ENCODE data around the gene EBP. TPM values are rescaled to one million over a fixed set of nuclear protein-coding genes. Genes with fewer than 3 reads are reported as not detected.
A peak's percentile ranks its signal among the peaks of the same experiment; 100 is the strongest.

EBP gene
- polyA plus RNA-seq, 1 donor from 2014 or later, result 134 TPM

DNA sequence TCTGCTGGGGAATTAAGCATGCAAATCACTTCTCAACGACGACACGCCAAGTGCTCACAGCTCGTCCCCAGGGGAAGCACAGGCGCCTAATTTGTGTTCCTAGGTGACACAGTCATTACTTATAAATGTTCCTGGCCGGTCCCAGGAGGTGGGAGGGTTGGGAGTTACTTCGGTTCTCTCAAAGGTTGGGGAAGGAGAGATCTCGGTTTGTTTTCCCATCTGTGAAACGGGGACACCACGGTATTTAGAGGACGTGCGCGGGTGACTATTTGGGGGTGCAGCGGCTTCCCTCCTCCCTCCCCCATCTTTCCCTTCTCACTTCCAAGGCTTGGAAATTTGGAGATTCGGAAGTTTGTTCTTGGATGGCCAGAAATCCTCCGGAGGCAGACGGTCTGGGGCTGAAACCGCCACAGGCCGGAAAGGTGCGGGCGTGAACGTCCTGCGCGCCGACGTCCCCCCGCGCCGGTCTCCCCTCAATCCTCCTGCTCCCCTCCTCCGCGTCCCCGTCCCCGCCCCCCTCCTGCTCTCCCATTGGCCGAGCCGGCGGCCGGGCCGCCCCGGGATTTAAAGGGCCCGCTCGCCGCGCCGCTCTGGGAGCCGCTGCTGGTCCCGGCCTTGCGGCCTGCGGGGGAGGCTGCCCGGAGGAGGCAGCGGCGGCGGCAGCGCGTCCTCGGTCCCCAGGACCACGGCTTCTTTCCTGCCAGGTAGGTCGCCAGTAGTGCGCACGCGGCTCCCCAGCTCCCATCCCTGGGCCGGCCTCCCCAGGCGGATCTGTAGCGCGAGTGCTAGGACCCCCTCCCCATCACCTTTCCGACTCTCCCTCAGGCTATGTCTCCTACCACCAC is 13.0 kb upstream of the EBP start, which contains the start of gene PORCN:
TSS of gene PORCN (plus strand) at position 593 of the 845 bp plus-strand sequence. CDS start 829 bp downstream, outside the sequence.
- no peaks in the 10 kb centered on the region for H3K79me2 ChIP-seq (replicated peaks; ENCODE audit: insufficient read depth, low read length)
- peak; percentile 45 for TF ChIP-seq MXI1 (conservative IDR thresholded peaks at IDR 0.05; ENCODE audit: poor library complexity, severe bottlenecking)
- TF ChIP-seq, protein P1, sequence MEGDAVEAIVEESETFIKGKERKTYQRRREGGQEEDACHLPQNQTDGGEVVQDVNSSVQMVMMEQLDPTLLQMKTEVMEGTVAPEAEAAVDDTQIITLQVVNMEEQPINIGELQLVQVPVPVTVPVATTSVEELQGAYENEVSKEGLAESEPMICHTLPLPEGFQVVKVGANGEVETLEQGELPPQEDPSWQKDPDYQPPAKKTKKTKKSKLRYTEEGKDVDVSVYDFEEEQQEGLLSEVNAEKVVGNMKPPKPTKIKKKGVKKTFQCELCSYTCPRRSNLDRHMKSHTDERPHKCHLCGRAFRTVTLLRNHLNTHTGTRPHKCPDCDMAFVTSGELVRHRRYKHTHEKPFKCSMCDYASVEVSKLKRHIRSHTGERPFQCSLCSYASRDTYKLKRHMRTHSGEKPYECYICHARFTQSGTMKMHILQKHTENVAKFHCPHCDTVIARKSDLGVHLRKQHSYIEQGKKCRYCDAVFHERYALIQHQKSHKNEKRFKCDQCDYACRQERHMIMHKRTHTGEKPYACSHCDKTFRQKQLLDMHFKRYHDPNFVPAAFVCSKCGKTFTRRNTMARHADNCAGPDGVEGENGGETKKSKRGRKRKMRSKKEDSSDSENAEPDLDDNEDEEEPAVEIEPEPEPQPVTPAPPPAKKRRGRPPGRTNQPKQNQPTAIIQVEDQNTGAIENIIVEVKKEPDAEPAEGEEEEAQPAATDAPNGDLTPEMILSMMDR (IDR thresholded peaks at IDR 0.05; ENCODE audit: poor library complexity, severe bottlenecking), result no peak
- no peak for TF ChIP-seq TAF1 (IDR thresholded peaks at IDR 0.05; ENCODE audit: low read depth)
- TF ChIP-seq EZH2 (IDR thresholded peaks at IDR 0.05; ENCODE audit: borderline replicate concordance, insufficient read depth, low read length, poor library complexity, severe bottlenecking), result no peak
- no peak for TF ChIP-seq RAD21 (conservative IDR thresholded peaks at IDR 0.05)
- TF ChIP-seq EP300 (conservative IDR thresholded peaks at IDR 0.05; ENCODE audit: poor library complexity, severe bottlenecking), result no peak
- TF ChIP-seq, protein P2, sequence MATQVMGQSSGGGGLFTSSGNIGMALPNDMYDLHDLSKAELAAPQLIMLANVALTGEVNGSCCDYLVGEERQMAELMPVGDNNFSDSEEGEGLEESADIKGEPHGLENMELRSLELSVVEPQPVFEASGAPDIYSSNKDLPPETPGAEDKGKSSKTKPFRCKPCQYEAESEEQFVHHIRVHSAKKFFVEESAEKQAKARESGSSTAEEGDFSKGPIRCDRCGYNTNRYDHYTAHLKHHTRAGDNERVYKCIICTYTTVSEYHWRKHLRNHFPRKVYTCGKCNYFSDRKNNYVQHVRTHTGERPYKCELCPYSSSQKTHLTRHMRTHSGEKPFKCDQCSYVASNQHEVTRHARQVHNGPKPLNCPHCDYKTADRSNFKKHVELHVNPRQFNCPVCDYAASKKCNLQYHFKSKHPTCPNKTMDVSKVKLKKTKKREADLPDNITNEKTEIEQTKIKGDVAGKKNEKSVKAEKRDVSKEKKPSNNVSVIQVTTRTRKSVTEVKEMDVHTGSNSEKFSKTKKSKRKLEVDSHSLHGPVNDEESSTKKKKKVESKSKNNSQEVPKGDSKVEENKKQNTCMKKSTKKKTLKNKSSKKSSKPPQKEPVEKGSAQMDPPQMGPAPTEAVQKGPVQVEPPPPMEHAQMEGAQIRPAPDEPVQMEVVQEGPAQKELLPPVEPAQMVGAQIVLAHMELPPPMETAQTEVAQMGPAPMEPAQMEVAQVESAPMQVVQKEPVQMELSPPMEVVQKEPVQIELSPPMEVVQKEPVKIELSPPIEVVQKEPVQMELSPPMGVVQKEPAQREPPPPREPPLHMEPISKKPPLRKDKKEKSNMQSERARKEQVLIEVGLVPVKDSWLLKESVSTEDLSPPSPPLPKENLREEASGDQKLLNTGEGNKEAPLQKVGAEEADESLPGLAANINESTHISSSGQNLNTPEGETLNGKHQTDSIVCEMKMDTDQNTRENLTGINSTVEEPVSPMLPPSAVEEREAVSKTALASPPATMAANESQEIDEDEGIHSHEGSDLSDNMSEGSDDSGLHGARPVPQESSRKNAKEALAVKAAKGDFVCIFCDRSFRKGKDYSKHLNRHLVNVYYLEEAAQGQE (IDR thresholded peaks at IDR 0.05; ENCODE audit: borderline replicate concordance), result peak; percentile 31
- peak; percentile 40 for TF ChIP-seq POLR2AphosphoS5 (IDR thresholded peaks at IDR 0.05)
- TF ChIP-seq SMC3 (conservative IDR thresholded peaks at IDR 0.05; ENCODE audit: poor library complexity), result no peak
- peak within 1 kb of the TSS; percentile 60 for H2AFZ ChIP-seq (ENCODE audit: low read depth, low read length)
- no peaks in the 10 kb centered on the region for H3K9me3 ChIP-seq (ENCODE audit: low read length)
- H3F3A ChIP-seq (ENCODE audit: insufficient read depth, low read length, poor library complexity, severe bottlenecking), result no peaks in the 10 kb centered on the region
- H3K4me3 ChIP-seq (ENCODE audit: low read length), result peak within 1 kb of the TSS; percentile 75
- no peaks in the 10 kb centered on the region for H4K20me1 ChIP-seq (ENCODE audit: insufficient read depth)
- H3K4me2 ChIP-seq (ENCODE audit: low read length), result peak within 1 kb of the TSS; percentile 55
- peak within 1 kb of the TSS; percentile 76 for H3K9ac ChIP-seq (ENCODE audit: low read length)
- H3K27me3 ChIP-seq (ENCODE audit: insufficient read depth, low read depth, low read length), result no peaks in the 10 kb centered on the region
- no peaks in the 10 kb centered on the region for H3K36me3 ChIP-seq (ENCODE audit: insufficient read depth, low read length)
- peak within 1 kb of the TSS; percentile 42 for H3K27ac ChIP-seq (ENCODE audit: low read length)
- no peaks in the 10 kb centered on the region for H3K9me2 ChIP-seq (ENCODE audit: insufficient read depth, low read length)

DNA sequence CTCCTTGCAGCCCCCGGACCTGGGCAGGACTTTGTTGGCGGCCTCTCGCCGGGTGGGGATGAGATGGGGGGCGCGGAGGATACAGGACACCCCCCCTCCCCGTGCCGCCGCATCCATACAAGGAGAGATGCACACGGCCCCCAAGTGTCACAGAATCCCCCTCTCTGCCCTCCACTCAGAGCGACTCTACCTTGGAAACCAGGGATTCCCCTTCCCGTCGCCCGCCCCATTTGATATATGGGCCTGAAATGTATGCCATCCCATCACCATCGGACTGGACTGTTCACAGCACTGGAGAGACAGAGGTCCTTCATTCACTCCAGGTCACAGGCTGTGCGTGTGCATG is 12.4 kb upstream of the EBP start:
- H3K4me3 ChIP-seq (ENCODE audit: low read length), result peak overlapping the region; percentile 75
- peak overlapping the region; percentile 55 for H3K4me2 ChIP-seq (ENCODE audit: low read length)
- no peaks in the 10 kb centered on the region for H4K20me1 ChIP-seq (ENCODE audit: insufficient read depth)
- H2AFZ ChIP-seq (ENCODE audit: low read depth, low read length), result peak overlapping the region; percentile 60
- no peaks in the 10 kb centered on the region for H3F3A ChIP-seq (ENCODE audit: insufficient read depth, low read length, poor library complexity, severe bottlenecking)
- H3K36me3 ChIP-seq (ENCODE audit: insufficient read depth, low read length), result no peaks in the 10 kb centered on the region
- no peaks in the 10 kb centered on the region for H3K27me3 ChIP-seq (ENCODE audit: insufficient read depth, low read depth, low read length)
- no peaks in the 10 kb centered on the region for H3K9me3 ChIP-seq (ENCODE audit: low read length)
- peak overlapping the region; percentile 39 for H3K27ac ChIP-seq (ENCODE audit: low read length)
- H3K9me2 ChIP-seq (ENCODE audit: insufficient read depth, low read length), result no peaks in the 10 kb centered on the region
- peak overlapping the region; percentile 76 for H3K9ac ChIP-seq (ENCODE audit: low read length)
- TF ChIP-seq MXI1 (conservative IDR thresholded peaks at IDR 0.05; ENCODE audit: poor library complexity, severe bottlenecking), result peak; percentile 13
- no peak for TF ChIP-seq POLR2AphosphoS5 (IDR thresholded peaks at IDR 0.05)
- no peak for TF ChIP-seq EP300 (conservative IDR thresholded peaks at IDR 0.05; ENCODE audit: poor library complexity, severe bottlenecking)
- TF ChIP-seq SMC3 (conservative IDR thresholded peaks at IDR 0.05; ENCODE audit: poor library complexity), result no peak
- H3K79me2 ChIP-seq (replicated peaks; ENCODE audit: insufficient read depth, low read length), result no peaks in the 10 kb centered on the region
